ENCODE measurements around the gene RASGRF2.

- no peak for TF ChIP-seq CTCF (IDR thresholded peaks at IDR 0.05)
- TF ChIP-seq POLR2A (IDR thresholded peaks at IDR 0.05) = no peak
Measured at GRCh38 chr5:81269751-81270393, 309.7 kb downstream of the RASGRF2 start.

Data from uterus (tissue), 2 donors.